UCSD-AML1 (cell line): Measurements from ENCODE around the gene CDH4.
"Not testable (repeated sequence)": the region's sequence is repeated elsewhere in the genome, so short reads cannot be mapped to it uniquely, and the experiment has no call there.

Source experiments
- DNase-seq: peaks from one replicate; lab custom pipeline; 2025; ENCODE audit not compliant: unreplicated experiment; lab: John Stamatoyannopoulos, UW

CDH4 gene

DNA sequence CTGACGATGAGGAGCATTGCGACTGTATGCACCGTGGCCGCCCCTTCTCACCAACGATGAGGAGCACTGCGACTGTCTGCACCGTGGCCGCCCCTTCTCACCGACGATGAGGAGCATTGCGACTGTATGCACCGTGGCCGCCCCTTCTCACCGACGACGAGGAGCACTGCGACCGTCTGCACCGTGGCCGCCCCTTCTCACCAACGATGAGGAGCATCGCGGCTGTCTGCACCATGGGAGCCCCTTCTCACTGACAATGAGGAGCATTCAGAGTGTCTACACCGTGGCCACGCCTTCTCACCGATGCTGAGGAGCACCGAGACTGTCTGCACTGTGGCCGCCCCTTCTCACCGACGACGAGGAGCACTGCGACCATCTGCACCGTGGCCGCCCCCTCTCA is 692.9 kb downstream of the CDH4 start:
- not testable (repeated sequence) for DNase-seq

GRCh38 chr20:61945495-61945894 is 693.4 kb downstream of the CDH4 start:
- DNase-seq: not testable (repeated sequence)

DNA sequence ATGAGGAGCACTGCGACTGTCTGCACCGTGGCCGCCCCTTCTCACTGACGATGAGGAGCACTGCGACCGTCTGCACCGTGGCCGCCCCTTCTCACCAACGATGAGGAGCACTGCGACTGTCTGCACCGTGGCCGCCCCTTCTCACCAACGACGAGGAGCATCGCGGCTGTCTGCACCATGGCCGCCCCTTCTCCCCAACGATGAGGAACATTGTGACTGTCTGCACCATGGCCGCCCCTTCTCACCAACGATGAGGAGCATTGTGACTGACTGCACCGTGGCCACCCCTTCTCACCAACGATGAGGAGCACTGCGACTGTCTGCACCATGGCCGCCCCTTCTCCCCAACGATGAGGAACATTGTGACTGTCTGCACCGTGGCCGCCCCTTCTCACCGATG is 696.0 kb downstream of the CDH4 start:
- not testable (repeated sequence) for DNase-seq

- no peak for DNase-seq
These were observed 696.7 kb downstream of the CDH4 start for GRCh38 chr20:61948586-61949362.

- DNase-seq: no peak
These were observed 697.3 kb downstream of the CDH4 start for GRCh38 chr20:61949363-61949713.

DNA sequence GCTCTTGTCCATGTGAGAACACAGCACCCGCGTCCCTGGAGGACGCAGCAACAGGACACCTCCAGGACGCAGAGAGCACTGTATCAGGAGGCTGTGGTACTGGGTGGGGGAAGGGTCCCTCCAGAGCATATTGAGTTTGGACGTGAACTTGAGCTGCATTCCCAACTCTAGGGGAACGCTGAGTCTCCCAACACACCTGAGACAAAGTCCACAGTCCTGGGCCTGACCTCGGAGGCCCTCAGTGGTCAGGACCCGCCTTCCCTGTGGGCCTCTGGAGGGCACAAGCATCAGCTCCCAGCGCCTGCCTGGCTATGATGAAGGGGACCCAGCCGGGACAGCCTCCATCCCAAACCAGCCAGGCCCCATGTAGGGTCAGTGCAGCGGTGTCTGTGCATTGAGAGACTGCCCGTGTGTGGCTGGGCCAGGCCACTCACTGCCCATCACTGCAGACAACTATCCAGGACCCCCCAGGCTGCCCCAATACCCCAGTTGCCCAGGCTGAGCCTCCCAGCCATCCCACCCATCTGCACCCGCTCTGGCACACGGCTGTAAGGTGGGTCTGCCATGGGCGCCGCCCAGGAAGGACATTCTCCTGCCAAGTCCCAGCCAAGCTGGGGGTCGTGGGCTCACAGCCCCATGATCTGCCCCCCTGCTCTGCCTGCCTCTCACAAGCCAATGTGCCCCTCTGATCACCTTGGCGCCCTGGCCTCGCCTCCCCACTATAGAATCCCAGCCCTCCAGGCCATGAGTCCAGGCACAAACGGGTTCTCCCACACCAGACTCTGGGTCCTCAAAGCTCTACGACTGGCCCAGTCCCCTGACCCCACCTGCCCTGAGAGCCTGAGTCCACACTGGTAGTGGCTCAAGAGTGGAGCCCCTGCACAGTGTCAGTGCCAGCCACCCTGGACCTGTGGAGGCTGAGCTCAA is 697.9 kb downstream of the CDH4 start:
- DNase-seq: no peak

- DNase-seq: no peak
These were observed 698.6 kb downstream of the CDH4 start for GRCh38 chr20:61950641-61951071.

DNA sequence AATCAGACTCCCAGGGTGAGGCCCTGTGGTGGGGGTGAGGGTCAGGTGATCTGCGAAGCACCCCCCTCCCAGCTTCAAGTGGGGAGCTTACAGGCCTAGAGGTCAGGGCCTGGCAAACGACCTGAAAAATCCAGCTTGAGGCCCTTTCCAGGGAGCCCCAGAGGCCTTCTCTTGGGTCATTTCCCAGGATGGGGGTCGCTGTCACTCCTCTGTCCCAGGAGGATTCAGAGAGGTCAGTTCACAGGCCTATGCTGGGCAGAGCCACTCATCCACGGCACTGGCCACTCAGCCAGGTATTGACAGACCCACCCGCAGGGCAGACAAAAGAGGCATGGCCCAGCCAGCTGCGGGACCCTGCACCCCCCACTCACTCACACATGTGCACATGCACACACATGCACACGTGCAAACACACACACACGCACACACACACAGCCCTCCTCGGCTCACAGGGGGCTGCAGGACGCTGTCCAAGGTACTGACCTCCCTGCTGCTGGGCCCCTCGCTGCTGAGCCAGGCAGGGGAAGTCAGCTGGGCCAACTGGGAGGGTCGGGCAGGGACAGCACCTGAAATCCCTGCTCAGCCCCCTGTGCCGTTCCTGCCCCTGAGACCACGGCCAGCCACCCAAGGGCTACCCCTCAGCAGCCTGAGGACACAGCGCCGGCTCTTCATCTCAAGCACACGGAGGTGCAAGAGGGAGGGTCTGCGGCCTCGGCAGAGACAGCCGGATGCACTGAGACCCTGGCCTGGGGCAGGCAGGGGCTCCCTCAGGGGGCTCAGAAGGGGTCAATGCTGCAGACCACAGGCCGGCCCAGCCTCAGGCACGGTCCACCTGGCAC is 699.9 kb downstream of the CDH4 start:
- no peak for DNase-seq

DNA sequence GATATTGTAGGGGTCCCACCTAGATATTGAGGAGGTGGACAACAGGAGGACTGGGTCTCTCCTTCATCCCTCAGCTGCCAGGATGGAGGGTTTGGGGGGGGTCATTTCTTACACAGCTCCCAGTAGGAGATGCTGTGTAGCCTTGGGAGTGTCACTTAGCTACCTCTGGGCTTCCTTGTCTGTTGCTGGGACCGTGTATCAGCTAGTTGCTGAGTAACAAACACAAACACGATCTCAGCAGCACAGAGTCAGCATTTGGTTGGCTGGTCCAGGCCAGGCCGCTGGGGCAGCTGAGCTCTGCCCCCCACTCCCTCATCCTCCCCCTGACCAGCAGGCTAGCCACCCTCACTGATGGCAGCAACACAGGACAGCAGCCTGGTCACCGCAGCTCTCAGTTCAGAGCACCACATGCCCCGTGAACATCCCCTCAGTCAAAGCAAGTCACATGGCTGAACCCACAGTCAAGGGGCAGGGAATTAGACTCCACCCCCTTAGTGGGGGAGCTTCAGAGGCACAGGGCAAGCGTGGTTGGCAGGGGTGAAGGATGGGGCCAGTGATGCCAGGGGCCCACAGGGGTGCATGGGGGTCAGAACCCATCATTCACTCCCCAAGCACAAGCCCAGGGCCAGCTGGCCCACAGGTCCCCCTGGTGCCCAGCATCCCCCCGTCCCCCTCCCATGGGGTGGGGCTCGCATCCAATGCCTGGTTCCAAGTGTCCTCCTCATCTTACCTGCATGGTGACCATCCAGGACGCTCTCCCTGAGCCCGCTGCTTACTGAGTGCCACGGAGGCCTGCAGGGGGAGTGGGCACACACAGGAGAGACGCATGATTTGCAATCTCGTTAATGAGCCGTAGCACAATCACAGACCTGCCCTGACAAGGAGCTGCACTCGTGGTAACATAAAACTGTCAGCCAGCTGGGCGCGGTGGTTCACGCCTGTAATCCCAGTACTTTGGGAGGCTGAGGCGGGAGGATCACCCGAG is 701.3 kb downstream of the CDH4 start:
- DNase-seq: no peak

- DNase-seq: no peak
These were observed 702.4 kb downstream of the CDH4 start for GRCh38 chr20:61954276-61955021.

- DNase-seq: no peak
These were observed 703.8 kb downstream of the CDH4 start for GRCh38 chr20:61955668-61956395.

GRCh38 chr20:61956396-61957342 is 704.6 kb downstream of the CDH4 start:
- DNase-seq: no peak

GRCh38 chr20:61957961-61958715 is 706.1 kb downstream of the CDH4 start:
- DNase-seq: no peak

DNA sequence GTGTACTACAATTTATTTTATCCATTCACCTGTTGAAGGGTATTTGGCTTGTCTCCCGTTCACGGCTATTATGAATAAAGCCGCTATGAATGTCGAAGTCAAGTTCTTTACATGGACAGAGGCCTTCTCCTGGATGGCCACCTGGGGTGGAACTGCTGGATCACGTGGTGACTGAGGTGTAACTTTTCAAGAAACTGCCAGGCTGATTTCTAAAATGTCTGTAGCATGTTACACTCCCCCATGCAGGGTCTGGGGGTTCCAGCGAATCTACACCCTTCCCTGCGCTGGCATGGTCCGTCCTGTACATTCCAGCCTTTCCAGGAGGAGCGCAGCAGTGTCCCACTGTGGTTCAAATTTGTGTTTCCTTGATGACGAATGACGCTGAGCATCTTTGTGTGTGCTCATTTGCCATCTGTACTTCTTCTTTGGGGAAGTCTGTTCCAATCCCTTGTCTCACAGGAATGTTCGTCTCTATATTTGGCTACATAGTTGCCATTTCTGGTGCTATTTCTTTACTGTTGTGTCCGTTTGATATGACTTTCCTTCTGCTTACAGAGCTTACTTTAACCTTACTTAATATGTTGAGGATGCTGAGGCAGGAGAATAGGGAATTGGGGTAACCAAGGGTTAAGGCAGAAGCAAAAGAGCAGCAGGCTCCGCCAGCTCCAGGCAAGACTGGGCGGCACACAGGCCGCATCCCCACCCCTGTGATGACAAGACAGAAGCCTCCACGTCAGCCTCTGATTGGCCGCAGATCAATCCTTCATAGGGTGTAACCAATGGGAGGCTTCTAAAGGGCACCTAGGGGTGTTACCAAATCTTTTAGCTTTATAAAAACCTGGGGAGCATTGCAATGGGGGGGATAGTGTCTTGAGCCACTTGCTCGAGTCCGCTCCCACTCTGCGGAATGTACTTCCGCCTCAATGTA is 707.0 kb downstream of the CDH4 start:
- no peak for DNase-seq

- DNase-seq: no peak
These were observed 708.8 kb downstream of the CDH4 start for GRCh38 chr20:61960836-61961235.

DNA sequence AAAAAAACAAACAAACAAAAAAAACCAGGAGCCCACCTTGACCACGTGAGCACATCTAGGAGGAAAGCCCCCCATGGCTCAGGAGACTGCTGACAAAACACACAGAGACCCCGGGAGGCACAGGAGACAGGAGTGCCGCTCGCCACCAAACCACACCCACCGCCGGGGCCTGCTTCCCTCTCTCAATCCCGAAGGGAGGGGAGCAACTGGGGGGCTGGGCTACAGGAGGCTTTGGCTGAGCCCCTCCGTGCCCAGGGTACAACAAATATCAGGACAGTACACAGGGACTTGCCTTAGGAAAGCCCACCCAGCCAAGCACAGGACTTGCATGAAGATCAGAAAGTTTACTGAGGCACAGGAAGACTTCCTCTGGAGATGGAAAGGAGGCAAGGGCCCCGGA is 711.1 kb downstream of the CDH4 start:
- DNase-seq: no peak
